ENCODE results near the gene EEFSEC. TPM values are rescaled to one million over a fixed set of nuclear protein-coding genes. Genes with fewer than 3 reads are reported as not detected.

EEFSEC gene
- total RNA-seq, 1 donor from 2014 or later = 0.92 TPM

DNA sequence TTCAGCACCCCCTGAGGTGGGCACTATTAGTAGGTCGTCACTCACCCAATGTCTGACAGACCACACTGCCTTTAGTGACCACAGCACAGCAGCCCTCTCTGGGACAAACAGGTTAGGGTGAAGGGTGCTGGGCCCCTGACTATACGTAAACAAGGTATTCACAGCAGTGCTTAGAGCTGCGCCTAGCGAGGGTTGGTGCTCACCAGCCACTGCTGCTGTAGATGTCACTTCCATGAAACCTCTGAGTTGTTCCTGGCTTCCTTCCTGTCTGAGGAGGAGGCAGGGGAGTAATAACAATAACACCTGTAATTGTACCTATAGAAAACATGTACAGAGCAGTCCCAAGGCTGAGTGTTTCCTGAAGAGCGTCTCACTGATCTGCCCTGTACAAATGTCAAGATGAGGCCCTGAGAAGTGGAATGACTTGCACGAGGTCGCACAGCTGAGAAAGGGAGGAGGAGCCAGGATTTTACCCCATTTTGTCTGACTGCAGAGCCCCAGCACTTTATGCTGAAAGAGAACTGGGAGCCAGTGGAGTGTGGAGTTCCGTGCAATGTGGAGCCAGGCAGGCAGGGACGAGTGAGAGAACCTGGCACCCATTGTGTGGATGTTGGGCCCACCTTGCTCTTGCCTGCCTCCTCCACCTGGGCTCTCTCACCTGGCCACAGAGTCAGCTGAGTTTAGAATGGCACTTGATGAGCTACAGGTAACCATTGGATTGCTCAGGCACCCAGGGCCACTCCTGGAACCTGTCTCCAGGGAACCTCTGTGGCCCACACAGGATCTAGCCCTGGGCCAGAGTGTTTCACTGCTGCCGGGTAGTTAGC lies 219.6 kb downstream of the EEFSEC start:
- no peaks in the 10 kb centered on the region for H3K79me2 ChIP-seq (ENCODE audit: low read depth)

GRCh38 chr3:128374746-128375445 lies 221.6 kb downstream of the EEFSEC start:
- Mint-ChIP-seq H3K4me1 (peaks cover 16% of the 10 kb centered on the region), H3K36me3 (peaks cover 2% of the 10 kb centered on the region), H3K9me3 (no peaks in the 10 kb centered on the region), H3K4me3 (no peak overlapping the region), H3K27ac (no peak overlapping the region), H3K27me3 (ENCODE audit: insufficient read depth, low read depth) (peaks cover 3% of the 10 kb centered on the region)
- no peak overlapping the region for H3K9ac ChIP-seq
- H3K4me2 ChIP-seq = no peak overlapping the region
- H3K79me2 ChIP-seq (ENCODE audit: low read depth) = no peaks in the 10 kb centered on the region
- TF ChIP-seq EZH2phosphoT487 (IDR thresholded peaks at IDR 0.05) = no peak
- no peak for TF ChIP-seq CTCF (IDR thresholded peaks at IDR 0.05)
- TF ChIP-seq EZH2 (IDR thresholded peaks at IDR 0.05) = no peak
- H3K36me3 ChIP-seq = no peaks in the 10 kb centered on the region
- DNase-seq (ENCODE audit: low spot score) = no peak
- peaks cover 11% of the 10 kb centered on the region for H3K4me1 ChIP-seq
- no peaks in the 10 kb centered on the region for H3K9me3 ChIP-seq (ENCODE audit: low read depth)
- H2AFZ ChIP-seq (replicated peaks) = no peak overlapping the region
- no peaks in the 10 kb centered on the region for H3F3A ChIP-seq (ENCODE audit: low read depth)
- H3K4me3 ChIP-seq = no peak overlapping the region
- no peaks in the 10 kb centered on the region for H3K27me3 ChIP-seq
- no peak overlapping the region for H3K27ac ChIP-seq
- H4K20me1 ChIP-seq (ENCODE audit: low read depth) = no peaks in the 10 kb centered on the region

More for the DNA sequence above, 219.6 kb downstream of the EEFSEC start:
- no peaks in the 10 kb centered on the region for H3K27me3 ChIP-seq
- no peak overlapping the region for H3K27ac ChIP-seq
- no peaks in the 10 kb centered on the region for H3K36me3 ChIP-seq
- no peak overlapping the region for H3K4me3 ChIP-seq
- Mint-ChIP-seq H3K9me3 (no peaks in the 10 kb centered on the region), H3K4me1 (peaks cover 6% of the 10 kb centered on the region), H3K36me3 (peaks cover 2% of the 10 kb centered on the region), H3K27me3 (ENCODE audit: insufficient read depth, low read depth) (no peaks in the 10 kb centered on the region), H3K4me3 (no peak overlapping the region), H3K27ac (no peak overlapping the region)
- H4K20me1 ChIP-seq (ENCODE audit: low read depth) = no peaks in the 10 kb centered on the region
- no peaks in the 10 kb centered on the region for H3K9me3 ChIP-seq (ENCODE audit: low read depth)
- no peak overlapping the region for H3K9ac ChIP-seq
- no peak overlapping the region for H2AFZ ChIP-seq (replicated peaks)
- H3K4me2 ChIP-seq = no peak overlapping the region
- peaks cover 5% of the 10 kb centered on the region for H3K4me1 ChIP-seq
- no peaks in the 10 kb centered on the region for H3F3A ChIP-seq (ENCODE audit: low read depth)
- DNase-seq (ENCODE audit: low spot score) = no peak
- TF ChIP-seq EZH2phosphoT487 (IDR thresholded peaks at IDR 0.05) (no peak), CTCF (IDR thresholded peaks at IDR 0.05) (no peak), EZH2 (IDR thresholded peaks at IDR 0.05) (no peak)

- no peak for TF ChIP-seq EZH2phosphoT487 (IDR thresholded peaks at IDR 0.05)
- no peak for TF ChIP-seq EZH2 (IDR thresholded peaks at IDR 0.05)
- no peak for TF ChIP-seq CTCF (IDR thresholded peaks at IDR 0.05)
- Mint-ChIP-seq H3K4me1 (peaks cover 16% of the 10 kb centered on the region), H3K4me3 (no peak overlapping the region), H3K27me3 (ENCODE audit: insufficient read depth, low read depth) (peaks cover 3% of the 10 kb centered on the region), H3K36me3 (no peaks in the 10 kb centered on the region), H3K27ac (no peak overlapping the region), H3K9me3 (no peaks in the 10 kb centered on the region)
- no peaks in the 10 kb centered on the region for H4K20me1 ChIP-seq (ENCODE audit: low read depth)
- H3K36me3 ChIP-seq = no peaks in the 10 kb centered on the region
- H3K4me3 ChIP-seq = no peak overlapping the region
- H3K79me2 ChIP-seq (ENCODE audit: low read depth) = no peaks in the 10 kb centered on the region
- DNase-seq (ENCODE audit: low spot score) = no peak
- H3F3A ChIP-seq (ENCODE audit: low read depth) = no peaks in the 10 kb centered on the region
- no peak overlapping the region for H3K27ac ChIP-seq
- H3K4me1 ChIP-seq = peaks cover 11% of the 10 kb centered on the region
- H3K27me3 ChIP-seq = no peaks in the 10 kb centered on the region
- H2AFZ ChIP-seq (replicated peaks) = no peak overlapping the region
- H3K9ac ChIP-seq = no peak overlapping the region
- no peak overlapping the region for H3K4me2 ChIP-seq
- H3K9me3 ChIP-seq (ENCODE audit: low read depth) = no peaks in the 10 kb centered on the region
Observed at GRCh38 chr3:128376516-128376915, 223.2 kb downstream of the EEFSEC start.
